Activated B cell treated with CpG ODN at 0.5 μM for 24 hours (primary cell): ENCODE measurements around the gene KMT5C. TPM values are rescaled to one million over a fixed set of nuclear protein-coding genes. Genes with fewer than 3 reads are reported as not detected.

ENCODE experiments used
- ATAC-seq: fragments of 200-7000 bp; cut with Tn5 transposase; one replicate; pipeline ENCODE4 v1.10.0; 2021; ENCODE audit warnings: low read depth, mild to moderate bottlenecking, moderate library complexity
- CTCF ChIA-PET: fragments of 350-600 bp; sonication (Branson Sonifier 250); formaldehyde crosslinking; loops from one replicate; lab custom pipeline; 2021; ENCODE audit warnings: antibody characterized with exemption; lab: Charles Lee
- POLR2A ChIA-PET: fragments of 350-600 bp; sonication (Branson Sonifier 250); formaldehyde crosslinking; loops from one replicate; lab custom pipeline; 2021; ENCODE audit warnings: antibody characterized with exemption; lab: Charles Lee
- DNase-seq: peaks from one replicate; pipeline ENCODE4 v3.0.0; 2022
- H3K27ac Mint-ChIP-seq: one replicate; pipeline ENCODE4 v1.8.0; 2020; ENCODE audit warnings: mixed read lengths
- H3K27me3 Mint-ChIP-seq: one replicate; pipeline ENCODE4 v1.8.0; 2021; ENCODE audit warnings: mixed read lengths
- H3K36me3 Mint-ChIP-seq: one replicate; pipeline ENCODE4 v1.8.0; 2021; ENCODE audit warnings: low read depth, mixed read lengths
- H3K4me1 Mint-ChIP-seq: one replicate; pipeline ENCODE4 v1.8.0; 2021; ENCODE audit warnings: mixed read lengths
- H3K4me3 Mint-ChIP-seq: one replicate; pipeline ENCODE4 v1.8.0; 2020; ENCODE audit warnings: mild to moderate bottlenecking, mixed read lengths
- H3K9me3 Mint-ChIP-seq: one replicate; pipeline ENCODE4 v1.8.0; 2020; ENCODE audit warnings: mixed read lengths
- CTCF ChIP-seq: fragments of 200-600 bp; IDR thresholded peaks from one replicate; pipeline ENCODE4 v1.8.0; 2022; ENCODE audit warnings: antibody characterized with exemption, mild to moderate bottlenecking
- intact Hi-C: fragments of 100-400 bp; cut with micrococcal nuclease; formaldehyde crosslinking; loops from one replicate; pipeline ENCODE4 v1.15.1; 2024
- total RNA-seq: library from RNA; stranded (reverse); gene quantifications from 2 replicates; pipeline ENCODE4 v1.2.3, GENCODE V29; 2022

Gene KMT5C
- total RNA-seq, 1 donor from 2014 or later = 8.1 TPM

DNA sequence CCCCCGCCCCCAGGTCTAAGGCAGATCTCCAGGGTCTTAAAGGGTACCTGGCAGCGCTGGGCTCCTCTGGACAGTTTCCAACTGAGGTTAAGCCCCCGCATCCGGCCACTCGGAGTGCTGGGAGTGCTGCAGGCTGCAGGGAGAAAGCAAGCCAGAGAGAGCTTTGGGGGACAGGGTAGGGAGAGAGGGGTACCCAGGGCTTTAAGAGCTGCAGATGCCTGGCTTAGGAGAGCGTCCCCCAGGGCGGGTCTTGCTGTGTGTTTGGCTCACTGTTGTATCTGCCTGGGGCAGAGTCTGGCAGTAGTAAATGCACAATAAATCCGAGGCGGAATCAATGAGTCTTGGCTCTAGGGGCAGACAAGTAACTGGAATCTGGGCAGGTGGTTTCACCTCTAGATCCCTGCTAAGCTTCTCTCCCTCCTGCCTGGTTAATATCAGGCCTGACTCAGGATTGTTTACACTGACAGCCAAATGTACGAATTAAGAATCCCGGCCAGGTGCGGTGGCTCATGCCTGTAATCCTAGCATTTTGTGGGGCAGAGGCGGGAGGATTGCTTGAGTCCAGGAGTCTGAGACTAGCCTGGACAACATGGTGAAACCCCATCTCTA is 15.6 kb downstream of the KMT5C start:
- no peak for TF ChIP-seq CTCF
- ChIA-PET CTCF (no interaction called here), POLR2A (no interaction called here)
- intact Hi-C loops = no loop called here
- Mint-ChIP-seq H3K9me3 (no peaks in the 10 kb centered on the region), H3K4me3 (no peak overlapping the region), H3K36me3 (no peaks in the 10 kb centered on the region), H3K4me1 (peaks cover 18% of the 10 kb centered on the region), H3K27me3 (peaks cover 47% of the 10 kb centered on the region), H3K27ac (no peak overlapping the region)
- no peak for ATAC-seq
- no peak for DNase-seq

DNA sequence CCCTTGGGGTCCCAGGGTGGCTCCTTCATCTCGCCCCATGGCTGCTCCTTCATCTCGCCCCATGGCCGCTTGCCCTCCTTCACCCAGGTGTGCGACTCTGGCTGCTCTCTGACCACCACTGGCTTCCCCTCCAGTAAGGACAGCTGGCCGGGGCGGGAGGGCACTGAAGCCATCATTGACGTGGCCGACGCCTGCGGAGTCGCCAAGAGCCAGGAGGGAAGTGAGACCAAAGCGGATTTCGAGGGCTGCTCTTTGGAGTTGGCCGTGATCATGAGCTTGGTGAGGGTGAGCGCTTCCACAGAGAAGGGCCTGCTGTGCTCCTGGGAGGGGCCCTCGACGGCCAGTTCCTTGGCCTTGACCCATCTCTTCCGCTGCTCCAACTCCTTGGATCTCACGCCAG is 18.8 kb downstream of the KMT5C start:
- CTCF ChIA-PET = no interaction called here
- intact Hi-C loops = no loop called here
- DNase-seq = no peak
- H3K27me3 Mint-ChIP-seq = peaks cover 18% of the 10 kb centered on the region
- H3K4me3 Mint-ChIP-seq = no peak overlapping the region
- H3K27ac Mint-ChIP-seq = no peak overlapping the region
- H3K4me1 Mint-ChIP-seq = peaks cover 7% of the 10 kb centered on the region
- H3K36me3 Mint-ChIP-seq = no peaks in the 10 kb centered on the region
- no peak for TF ChIP-seq CTCF
- no peaks in the 10 kb centered on the region for H3K9me3 Mint-ChIP-seq
- ATAC-seq = no peak
- POLR2A ChIA-PET = interaction anchor here (1.0 kb wide), 1 partner anchor 26 kb away, joined by 4 read pairs; the partner anchor contains the start of gene TMEM238

DNA sequence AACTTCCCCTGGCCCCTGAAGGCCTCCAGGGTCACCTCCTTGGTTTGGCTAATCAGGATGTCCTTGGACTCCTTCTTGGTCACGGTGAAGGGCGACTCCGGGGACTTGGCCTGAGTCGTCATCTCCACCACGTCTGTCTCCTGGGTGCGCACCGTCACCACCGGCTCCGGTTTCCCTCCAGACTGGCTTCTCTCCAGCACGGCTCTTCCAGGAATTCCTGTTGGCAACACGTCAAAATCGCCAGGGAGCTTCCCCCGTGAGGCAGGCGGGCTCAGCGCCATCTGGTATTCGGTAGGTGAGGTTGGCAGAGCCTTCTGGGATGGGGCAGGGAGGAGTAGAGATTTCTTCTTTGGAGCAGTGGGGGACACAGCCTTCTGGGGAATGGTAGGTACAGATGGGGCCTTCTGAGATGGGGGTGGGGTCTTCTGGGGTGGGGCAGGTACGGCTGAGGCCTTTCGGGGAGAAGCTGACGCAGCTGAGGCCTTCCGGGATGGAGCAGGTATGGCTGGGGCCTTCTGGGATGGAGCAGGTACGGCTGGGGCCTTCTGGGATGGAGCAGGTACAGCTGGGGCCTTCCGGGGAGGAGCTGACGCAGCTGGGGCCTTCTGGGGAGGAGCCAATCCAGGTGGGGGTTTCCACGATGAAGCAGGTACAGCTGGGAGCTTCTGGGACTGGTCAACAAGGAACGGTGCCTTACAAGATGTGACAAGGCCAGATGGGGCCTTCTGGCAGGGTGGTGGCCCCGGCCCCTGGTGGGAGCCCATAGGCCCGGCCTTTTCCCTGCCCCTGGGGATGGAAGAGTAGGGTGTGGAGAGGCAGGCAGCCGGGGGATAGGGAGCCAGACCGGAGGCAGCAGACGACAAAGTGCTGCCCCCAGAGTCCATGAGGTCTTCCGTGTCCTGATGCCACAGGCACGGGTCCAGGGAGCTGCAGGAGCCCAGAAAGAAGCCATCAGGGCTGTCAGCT is 19.6 kb downstream of the KMT5C start:
- no peak for TF ChIP-seq CTCF
- ChIA-PET POLR2A (interaction anchor here (0.5 to 1.0 kb wide), 3 partner anchors 25 to 227 kb away, joined by 3 to 7 read pairs (median 4); partner anchors contain the start of gene TMEM238), CTCF (no interaction called here)
- no peaks in the 10 kb centered on the region for H3K36me3 Mint-ChIP-seq
- H3K4me1 Mint-ChIP-seq = peaks cover 2% of the 10 kb centered on the region
- H3K27ac Mint-ChIP-seq = no peak overlapping the region
- peaks cover 15% of the 10 kb centered on the region for H3K27me3 Mint-ChIP-seq
- ATAC-seq (no peak), DNase-seq (no peak)
- intact Hi-C loops = no loop called here
- no peak overlapping the region for H3K4me3 Mint-ChIP-seq
- no peaks in the 10 kb centered on the region for H3K9me3 Mint-ChIP-seq

DNA sequence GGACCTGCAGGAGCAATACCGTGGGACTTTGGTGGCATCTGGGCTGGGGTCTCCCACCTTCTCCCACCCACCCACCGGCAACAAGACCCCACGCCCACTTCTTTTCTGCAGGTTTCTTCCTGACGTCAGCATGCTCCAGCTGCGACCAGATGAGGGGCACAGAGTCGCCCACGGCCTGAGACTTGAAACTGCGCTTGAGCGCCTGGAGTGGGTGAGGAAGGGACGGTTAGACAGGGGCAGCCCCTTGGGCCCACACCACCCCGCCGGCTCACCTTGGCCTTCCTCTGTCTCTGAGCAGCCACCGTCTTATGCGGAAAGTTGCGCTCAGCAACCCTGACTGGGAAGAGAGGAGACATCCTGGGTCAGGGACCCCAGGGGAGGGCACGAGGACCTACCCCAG is 21.2 kb downstream of the KMT5C start:
- ChIA-PET POLR2A (interaction anchor here (0.8 kb wide), 1 partner anchor 13 kb away, joined by 5 read pairs; no protein-coding TSS in a partner anchor), CTCF (no interaction called here)
- Mint-ChIP-seq H3K36me3 (no peaks in the 10 kb centered on the region), H3K27ac (no peak overlapping the region), H3K9me3 (no peaks in the 10 kb centered on the region), H3K4me3 (no peak overlapping the region), H3K4me1 (no peaks in the 10 kb centered on the region), H3K27me3 (peaks cover 11% of the 10 kb centered on the region)
- no peak for ATAC-seq
- no peak for DNase-seq
- no peak for TF ChIP-seq CTCF
- intact Hi-C loops = no loop called here
